Skeletal muscle satellite cell (primary cell): Measurements from ENCODE around the gene DNM2.

ENCODE experiments used
- H3K27me3 ChIP-seq: 2 replicates; pipeline ENCODE4 v1.7.0; 2013; ENCODE audit warnings: low read length; ENCODE audit not compliant: control insufficient read depth, insufficient read depth
- H3K36me3 ChIP-seq: 2 replicates; pipeline ENCODE4 v1.7.0; 2013; ENCODE audit warnings: mild to moderate bottlenecking, control low read depth, low read length; ENCODE audit not compliant: insufficient read depth
- H3K4me1 ChIP-seq: 2 replicates; pipeline ENCODE4 v1.7.0; 2013; ENCODE audit warnings: low read length; ENCODE audit not compliant: control insufficient read depth, insufficient read depth
- H3K4me2 ChIP-seq: 2 replicates; pipeline ENCODE4 v1.7.0; 2013; ENCODE audit warnings: mild to moderate bottlenecking, low read length
- H3K4me3 ChIP-seq: 2 replicates; pipeline ENCODE4 v1.7.0; 2013; ENCODE audit warnings: low read length
- H3K9ac ChIP-seq: 2 replicates; pipeline ENCODE4 v1.7.0; 2013; ENCODE audit warnings: mild to moderate bottlenecking, low read depth, low read length, moderate library complexity
- H3K9me3 ChIP-seq: replicated peaks from 2 replicates; pipeline ENCODE4 v1.7.0; 2013; ENCODE audit warnings: mild to moderate bottlenecking, control low read depth, low read length

Gene DNM2

DNA sequence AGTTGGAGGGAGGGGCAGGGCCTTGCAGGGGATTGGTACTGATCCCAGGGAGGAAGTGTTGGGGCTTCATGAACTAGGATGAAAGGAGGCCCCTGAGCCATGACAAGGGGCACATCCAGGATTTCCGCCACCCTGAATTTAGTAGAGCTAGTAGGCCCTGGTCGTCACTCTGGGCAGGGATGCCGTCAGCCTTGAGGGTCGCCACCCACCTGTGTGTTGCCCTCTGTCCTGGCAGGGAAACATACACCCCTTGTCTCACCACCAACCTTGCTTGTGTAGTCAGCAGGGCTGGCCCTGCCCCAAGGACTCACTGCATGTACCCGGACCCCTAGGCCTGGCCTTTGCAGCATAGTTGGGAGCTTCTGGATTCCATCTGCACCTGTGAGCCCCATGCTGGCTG is 26.0 kb upstream of the DNM2 start:
- Histone ChIP-seq H3K27me3 (no peaks in the 10 kb centered on the region), H3K4me3 (no peak overlapping the region), H3K9me3 (no peaks in the 10 kb centered on the region), H3K4me1 (peaks cover 7% of the 10 kb centered on the region), H3K36me3 (peaks cover 53% of the 10 kb centered on the region), H3K4me2 (no peak overlapping the region), H3K9ac (no peak overlapping the region)

DNA sequence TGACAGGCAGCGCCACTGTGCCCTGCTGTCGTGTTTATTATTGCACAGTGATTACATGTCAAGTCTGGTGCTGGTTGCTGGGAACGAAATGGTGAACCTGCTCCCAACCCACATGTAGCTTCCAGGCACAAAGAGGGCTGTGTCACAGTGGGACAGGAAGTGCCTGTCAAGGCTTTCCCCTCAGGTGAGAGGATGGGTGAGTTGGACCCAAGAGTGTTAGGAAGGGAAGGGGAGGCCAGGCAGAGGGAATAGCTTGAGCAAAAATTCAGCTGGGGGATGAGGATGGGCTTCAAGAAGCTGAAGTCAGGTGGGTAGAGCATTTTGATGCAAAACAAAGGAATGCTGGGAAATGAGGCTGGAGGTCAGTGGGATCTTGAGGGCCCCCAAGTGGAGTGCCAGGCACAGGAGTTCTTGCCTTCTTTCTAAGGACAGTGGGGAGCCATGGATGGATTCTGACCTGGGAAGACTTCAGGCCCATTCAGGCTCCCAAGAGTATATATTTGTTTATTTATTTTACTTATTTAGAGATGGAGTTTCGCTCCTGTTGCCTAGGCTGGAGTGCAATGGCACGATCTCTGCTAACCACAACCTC is 25.1 kb upstream of the DNM2 start:
- Histone ChIP-seq H3K4me3 (no peak overlapping the region), H3K4me1 (peaks cover 4% of the 10 kb centered on the region), H3K4me2 (no peak overlapping the region), H3K9me3 (no peaks in the 10 kb centered on the region), H3K36me3 (peaks cover 48% of the 10 kb centered on the region), H3K9ac (no peak overlapping the region), H3K27me3 (no peaks in the 10 kb centered on the region)

DNA sequence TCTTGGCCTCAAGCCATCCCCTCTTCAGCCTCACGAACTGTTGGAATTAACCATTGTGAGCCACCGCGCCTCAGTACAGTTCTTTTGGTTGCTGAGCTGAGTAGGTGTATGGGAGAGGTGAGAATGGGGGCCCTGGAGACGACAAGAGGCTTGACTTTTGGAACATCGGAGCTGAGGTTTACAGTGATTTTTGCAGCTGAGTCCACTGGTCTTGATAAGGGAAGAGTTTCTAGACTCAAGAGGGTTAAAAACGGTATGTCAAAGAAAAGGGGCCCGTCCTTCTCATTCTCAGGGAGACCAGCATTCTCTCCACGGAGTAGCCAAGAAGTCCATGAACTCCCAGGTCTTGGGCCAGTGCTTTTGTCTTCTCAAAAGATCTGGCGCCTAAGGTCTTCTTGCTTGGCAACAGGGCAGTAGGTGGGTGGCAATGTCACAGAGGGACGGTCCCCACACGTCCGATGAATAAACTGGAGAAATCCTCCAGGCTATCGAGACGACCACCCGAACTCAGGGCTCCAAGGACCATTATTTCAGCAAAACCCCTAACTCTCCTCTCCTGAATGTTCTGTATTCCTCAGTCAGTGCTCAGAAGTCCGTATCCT is 23.1 kb upstream of the DNM2 start:
- H3K9me3 ChIP-seq: no peaks in the 10 kb centered on the region
- no peaks in the 10 kb centered on the region for H3K27me3 ChIP-seq
- H3K4me3 ChIP-seq: no peak overlapping the region
- peaks cover 28% of the 10 kb centered on the region for H3K36me3 ChIP-seq
- peak overlapping the region; percentile 75 for H3K4me2 ChIP-seq
- peaks cover 4% of the 10 kb centered on the region for H3K4me1 ChIP-seq
- no peak overlapping the region for H3K9ac ChIP-seq

DNA sequence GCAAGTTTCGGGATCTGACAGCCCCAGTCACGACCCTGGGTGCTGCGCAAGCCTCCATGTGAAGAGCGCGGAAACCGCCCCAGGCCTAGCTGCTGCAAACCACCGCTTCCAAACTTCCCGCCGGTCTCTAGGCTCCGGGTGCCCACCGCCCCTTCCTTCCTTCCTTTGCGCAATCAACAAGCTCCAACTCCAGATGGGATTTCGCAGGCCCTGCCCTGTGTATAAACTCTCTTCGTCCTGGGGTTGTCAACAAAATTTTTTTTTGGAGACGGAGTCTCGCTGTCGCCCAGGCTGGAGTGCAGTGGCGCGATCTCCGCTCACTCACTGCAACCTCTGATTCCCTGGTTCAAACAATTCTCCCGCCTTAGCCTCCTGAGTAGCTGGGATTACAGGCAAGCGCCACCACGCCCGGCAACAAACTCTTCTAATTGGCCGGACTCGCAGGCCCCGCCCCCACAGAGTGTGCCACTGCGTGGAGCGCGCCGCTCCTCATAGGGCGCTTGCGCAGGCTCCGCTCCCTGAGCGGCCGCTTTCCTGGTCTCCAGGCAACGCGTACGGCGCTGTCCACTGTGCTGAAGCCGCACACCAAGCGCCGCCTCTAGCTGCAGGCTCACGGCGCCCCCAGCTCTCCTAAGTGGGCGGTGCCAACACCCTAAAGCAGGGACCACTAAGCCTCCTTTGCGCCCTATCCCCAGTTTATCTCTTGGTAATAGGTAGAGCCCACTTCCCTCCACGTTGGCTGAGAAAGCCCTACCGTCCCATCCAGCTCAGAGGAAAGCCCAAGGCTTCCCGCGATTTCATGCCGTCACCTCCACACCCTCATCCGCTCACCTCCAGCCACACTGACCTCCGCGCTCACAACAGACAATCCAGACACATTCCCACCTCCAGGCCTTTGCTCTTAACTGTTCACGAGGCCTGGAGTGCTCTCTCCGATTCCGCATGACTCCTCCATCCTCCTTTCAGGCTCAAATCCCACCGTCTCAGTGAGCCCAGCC is 22.2 kb upstream of the DNM2 start:
- H3K9me3 ChIP-seq: no peaks in the 10 kb centered on the region
- H3K27me3 ChIP-seq: no peaks in the 10 kb centered on the region
- peak overlapping the region; percentile 54 for H3K4me3 ChIP-seq
- H3K4me2 ChIP-seq: peak overlapping the region; percentile 75
- H3K4me1 ChIP-seq: peaks cover 4% of the 10 kb centered on the region
- peaks cover 19% of the 10 kb centered on the region for H3K36me3 ChIP-seq
- no peak overlapping the region for H3K9ac ChIP-seq

DNA sequence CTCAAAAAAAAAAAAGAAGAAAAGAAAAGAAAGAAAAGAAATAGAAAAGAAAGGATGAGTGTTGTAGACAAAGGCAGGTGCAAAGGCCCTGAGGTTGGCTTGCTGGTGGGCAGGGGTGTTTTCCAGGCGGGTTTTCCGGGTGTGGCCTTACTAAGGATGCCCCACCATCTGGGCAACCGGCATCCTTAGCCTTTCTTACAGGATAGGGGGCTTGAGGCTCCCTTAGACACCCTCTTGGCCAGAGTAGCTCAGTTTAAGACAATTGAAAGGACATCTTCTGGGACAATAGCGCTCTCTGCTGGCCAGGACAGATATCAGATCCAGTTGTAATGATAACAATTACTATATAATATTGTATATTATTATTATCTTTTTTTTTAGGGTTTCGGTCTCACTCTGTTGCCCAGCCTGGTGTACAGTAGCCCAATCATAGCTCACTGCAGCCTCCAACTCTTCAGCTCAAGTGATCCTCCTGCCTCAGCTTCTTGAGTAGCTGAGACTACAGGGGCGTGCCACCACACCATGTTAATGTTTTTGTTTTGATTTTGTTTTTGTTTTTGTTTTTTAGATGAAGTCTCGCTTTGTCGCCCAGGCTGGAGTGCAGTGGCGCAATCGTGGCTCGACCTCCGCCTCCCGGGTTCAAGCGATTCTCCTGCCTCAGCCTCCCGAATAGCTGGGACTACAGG is 18.1 kb upstream of the DNM2 start:
- H3K36me3 ChIP-seq: no peaks in the 10 kb centered on the region
- no peak overlapping the region for H3K4me3 ChIP-seq
- no peak overlapping the region for H3K9ac ChIP-seq
- H3K27me3 ChIP-seq: no peaks in the 10 kb centered on the region
- peaks cover 9% of the 10 kb centered on the region for H3K4me1 ChIP-seq
- no peak overlapping the region for H3K4me2 ChIP-seq
- H3K9me3 ChIP-seq: no peaks in the 10 kb centered on the region

DNA sequence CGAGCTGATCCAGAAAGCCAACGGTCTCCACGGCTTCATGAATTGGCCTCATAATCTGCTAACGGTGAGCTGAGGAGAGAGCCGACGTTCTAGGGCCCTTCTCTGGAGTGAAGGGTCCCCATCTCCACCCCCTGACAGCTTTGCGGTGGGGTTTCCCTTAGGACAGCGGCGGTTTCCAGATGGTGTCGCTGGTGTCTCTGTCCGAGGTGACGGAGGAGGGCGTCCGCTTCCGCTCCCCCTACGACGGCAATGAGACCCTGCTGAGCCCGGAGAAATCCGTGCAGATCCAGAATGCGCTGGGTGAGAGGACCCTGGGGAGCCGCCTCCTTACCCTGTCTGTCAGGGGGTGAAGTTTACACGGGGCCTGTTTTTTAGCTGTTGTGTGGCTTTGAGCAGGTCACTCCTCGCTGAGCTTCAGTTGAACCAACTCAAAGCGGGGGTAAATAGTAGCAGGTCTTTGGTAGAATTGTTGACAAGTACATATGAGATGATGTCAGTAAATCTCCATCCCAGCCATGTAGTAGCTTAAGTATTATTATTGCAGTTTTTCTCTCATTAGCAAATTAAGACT is 15.8 kb upstream of the DNM2 start:
- peak overlapping the region; percentile 89 for H3K9ac ChIP-seq

DNA sequence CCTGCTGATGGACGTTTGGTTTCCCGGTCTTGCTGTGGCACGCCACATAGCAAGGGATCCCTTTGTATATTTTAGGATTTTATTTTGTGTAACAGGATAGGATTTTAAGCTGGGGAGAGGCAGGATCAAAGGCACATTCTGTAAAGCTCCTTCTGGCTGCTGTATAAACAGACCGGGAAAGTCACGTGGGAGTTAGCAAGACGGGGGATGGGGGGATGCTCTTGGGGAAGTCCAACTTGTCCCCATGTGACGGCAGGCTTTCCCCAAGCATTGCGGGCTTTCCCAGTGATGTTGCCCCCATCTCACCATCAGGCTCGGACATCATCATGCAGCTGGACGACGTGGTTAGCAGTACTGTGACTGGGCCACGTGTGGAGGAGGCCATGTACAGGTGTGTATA is 10.9 kb upstream of the DNM2 start:
- Histone ChIP-seq H3K4me3 (no peak overlapping the region), H3K4me1 (peaks cover 4% of the 10 kb centered on the region), H3K4me2 (no peak overlapping the region), H3K9ac (no peak overlapping the region), H3K27me3 (no peaks in the 10 kb centered on the region), H3K9me3 (no peaks in the 10 kb centered on the region), H3K36me3 (peaks cover 20% of the 10 kb centered on the region)

More for the DNA sequence above, 15.8 kb upstream of the DNM2 start:
- Histone ChIP-seq H3K27me3 (no peaks in the 10 kb centered on the region), H3K4me1 (peaks cover 5% of the 10 kb centered on the region), H3K9me3 (no peaks in the 10 kb centered on the region), H3K4me2 (peak overlapping the region; percentile 96), H3K4me3 (peak overlapping the region; percentile 97), H3K36me3 (peaks cover under 1% of the 10 kb centered on the region)

DNA sequence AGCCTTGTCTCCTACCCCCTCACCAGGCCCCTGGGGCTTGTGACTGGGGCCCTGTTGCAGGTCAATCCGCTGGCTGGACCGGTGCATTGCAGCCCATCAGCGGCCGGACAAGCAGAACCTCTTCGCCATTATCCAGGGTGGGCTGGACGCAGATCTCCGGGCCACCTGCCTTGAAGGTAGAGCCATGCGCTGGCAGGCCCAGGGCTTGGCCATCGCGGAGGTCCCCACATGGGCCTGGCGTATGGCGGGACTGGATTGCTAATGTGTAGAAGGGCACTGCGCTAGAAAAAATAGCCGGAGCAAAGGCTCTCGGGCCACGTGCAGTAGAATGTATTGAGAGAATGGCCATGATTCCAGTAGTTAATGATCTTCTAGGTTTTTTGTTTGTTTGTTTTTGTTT is 10.4 kb upstream of the DNM2 start:
- Histone ChIP-seq H3K27me3 (no peaks in the 10 kb centered on the region), H3K9ac (no peak overlapping the region), H3K9me3 (no peaks in the 10 kb centered on the region), H3K4me2 (no peak overlapping the region), H3K36me3 (peaks cover 23% of the 10 kb centered on the region), H3K4me1 (no peaks in the 10 kb centered on the region), H3K4me3 (no peak overlapping the region)

DNA sequence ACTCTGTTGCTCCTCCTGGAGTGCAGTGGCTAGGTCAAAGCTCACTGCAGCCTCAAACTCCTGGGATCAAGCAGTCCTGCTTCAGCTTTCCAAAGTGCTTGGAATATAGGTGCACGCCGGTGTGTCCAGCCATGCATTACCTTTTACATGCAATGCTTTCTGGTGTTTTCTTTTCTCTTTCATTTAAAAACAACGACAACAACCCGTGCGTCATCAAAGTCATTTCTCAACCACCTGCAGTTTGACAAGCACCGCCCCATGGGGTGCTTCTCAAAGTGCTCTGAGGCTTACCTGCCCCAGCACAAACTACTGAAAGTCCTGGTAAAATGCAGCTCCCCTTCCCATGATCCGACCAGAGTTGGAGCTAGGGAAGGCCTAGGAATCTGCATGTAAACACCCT is 9.6 kb upstream of the DNM2 start:
- peaks cover 24% of the 10 kb centered on the region for H3K36me3 ChIP-seq
- no peak overlapping the region for H3K9ac ChIP-seq
- no peak overlapping the region for H3K4me3 ChIP-seq
- H3K9me3 ChIP-seq: no peaks in the 10 kb centered on the region
- H3K4me1 ChIP-seq: no peaks in the 10 kb centered on the region
- H3K4me2 ChIP-seq: no peak overlapping the region
- no peaks in the 10 kb centered on the region for H3K27me3 ChIP-seq

DNA sequence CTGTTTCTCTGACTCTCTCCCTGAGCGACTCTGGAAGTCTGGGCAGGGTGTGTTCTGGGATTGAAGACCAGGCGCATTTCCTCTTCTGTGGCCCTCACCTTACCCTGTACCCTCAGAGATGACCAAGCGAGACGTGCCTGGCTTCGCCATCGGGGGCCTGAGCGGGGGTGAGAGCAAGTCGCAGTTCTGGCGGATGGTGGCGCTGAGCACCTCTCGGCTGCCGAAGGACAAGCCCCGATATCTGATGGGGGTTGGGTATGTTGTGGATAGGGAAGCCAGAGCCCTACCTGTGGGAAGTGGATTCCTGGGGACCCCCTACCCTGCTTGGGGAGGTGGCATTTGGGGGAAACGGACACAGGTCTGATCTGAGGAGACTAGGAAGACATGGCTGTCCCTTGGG is 5.8 kb upstream of the DNM2 start:
- no peaks in the 10 kb centered on the region for H3K9me3 ChIP-seq
- no peak overlapping the region for H3K4me2 ChIP-seq
- H3K27me3 ChIP-seq: no peaks in the 10 kb centered on the region
- no peak overlapping the region for H3K4me3 ChIP-seq
- H3K4me1 ChIP-seq: peaks cover under 1% of the 10 kb centered on the region
- H3K9ac ChIP-seq: no peak overlapping the region
- peaks cover 34% of the 10 kb centered on the region for H3K36me3 ChIP-seq

DNA sequence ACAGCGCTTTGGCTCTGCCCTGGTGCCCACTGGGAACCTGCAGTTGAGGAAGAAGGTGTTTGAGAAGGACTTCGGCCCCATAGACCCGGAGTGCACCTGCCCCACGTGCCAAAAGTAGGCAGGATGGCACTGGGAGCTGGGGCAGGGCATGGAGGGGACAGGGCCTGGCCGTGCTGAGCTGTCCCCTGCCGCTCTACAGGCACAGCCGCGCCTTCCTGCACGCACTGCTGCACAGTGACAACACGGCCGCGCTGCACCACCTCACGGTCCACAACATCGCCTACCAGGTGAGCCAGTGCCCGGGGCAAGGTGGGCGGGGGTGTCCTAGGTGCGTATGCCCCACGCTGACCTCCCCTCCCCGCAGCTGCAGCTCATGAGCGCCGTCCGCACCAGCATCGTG is 5.1 kb upstream of the DNM2 start:
- Histone ChIP-seq H3K4me1 (peaks cover 2% of the 10 kb centered on the region), H3K36me3 (peaks cover 28% of the 10 kb centered on the region), H3K9me3 (no peaks in the 10 kb centered on the region), H3K9ac (no peak overlapping the region), H3K4me3 (no peak overlapping the region), H3K4me2 (no peak overlapping the region), H3K27me3 (no peaks in the 10 kb centered on the region)
